ENCODE data around the gene SLC22A23.

DNA sequence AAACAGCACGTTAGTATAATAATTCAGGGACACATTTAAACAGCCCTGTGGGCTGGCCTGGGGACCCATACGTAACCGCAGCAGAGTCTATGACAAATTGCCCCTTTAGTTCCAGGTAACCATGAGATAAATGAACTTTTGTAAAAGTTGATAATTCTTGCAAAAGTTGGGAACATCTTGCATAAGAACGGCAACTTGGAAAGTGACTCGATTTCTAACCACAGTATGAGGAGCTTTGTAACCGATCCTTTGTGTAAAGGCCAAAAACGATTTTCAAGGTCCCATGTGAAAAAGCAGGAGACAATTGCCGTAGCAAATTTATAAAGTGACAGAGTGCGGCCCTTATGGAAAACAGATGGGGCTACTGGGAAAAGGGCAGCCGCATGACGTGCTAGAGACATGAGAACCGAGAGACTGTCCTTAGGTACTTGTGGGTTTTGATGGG is 116.5 kb downstream of the SLC22A23 start:
- TF ChIP-seq, protein P1, sequence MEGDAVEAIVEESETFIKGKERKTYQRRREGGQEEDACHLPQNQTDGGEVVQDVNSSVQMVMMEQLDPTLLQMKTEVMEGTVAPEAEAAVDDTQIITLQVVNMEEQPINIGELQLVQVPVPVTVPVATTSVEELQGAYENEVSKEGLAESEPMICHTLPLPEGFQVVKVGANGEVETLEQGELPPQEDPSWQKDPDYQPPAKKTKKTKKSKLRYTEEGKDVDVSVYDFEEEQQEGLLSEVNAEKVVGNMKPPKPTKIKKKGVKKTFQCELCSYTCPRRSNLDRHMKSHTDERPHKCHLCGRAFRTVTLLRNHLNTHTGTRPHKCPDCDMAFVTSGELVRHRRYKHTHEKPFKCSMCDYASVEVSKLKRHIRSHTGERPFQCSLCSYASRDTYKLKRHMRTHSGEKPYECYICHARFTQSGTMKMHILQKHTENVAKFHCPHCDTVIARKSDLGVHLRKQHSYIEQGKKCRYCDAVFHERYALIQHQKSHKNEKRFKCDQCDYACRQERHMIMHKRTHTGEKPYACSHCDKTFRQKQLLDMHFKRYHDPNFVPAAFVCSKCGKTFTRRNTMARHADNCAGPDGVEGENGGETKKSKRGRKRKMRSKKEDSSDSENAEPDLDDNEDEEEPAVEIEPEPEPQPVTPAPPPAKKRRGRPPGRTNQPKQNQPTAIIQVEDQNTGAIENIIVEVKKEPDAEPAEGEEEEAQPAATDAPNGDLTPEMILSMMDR (conservative IDR thresholded peaks at IDR 0.05) = no peak
- no peak for TF ChIP-seq ZFX (IDR thresholded peaks at IDR 0.05)

Data from C4-2B (cell line).